Measurements from ENCODE around the gene IRF2.
"Not testable (repeated sequence)": the region's sequence is repeated elsewhere in the genome, so short reads cannot be mapped to it uniquely, and the experiment has no call there.

IRF2 gene

DNA sequence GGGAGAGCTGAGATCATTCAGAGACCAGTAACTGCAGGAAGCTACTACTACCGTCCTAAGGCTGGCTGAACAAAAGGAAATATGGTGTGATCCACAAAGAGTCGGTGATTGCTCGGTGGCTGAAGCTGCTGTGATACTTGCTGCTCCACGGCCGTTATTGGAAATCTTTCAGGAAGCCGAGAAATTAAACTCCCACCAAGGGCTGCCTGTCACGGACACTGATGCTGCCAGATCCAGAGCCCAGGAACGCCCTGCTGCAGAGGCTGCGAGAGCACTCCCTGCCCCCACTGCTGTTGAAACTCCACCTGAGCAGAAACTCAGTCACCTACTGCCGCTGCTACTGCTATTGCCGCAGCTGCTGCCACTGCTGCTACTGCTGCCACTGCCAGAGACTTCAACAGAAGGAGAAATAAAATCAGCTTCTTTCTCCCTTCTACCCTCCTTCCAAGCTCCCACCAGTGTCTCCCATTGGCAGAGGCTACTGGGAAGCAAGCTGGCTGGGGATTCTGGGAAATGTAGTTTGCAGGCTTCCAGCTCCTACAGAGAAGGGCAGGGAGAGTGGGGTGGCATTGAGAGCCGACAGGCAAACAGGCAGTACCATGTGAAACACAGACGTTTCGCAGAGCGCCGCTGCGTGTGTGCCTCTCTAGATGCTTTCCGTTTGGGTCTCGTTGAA is 130.7 kb downstream of the IRF2 start:
- DNase-seq = peak; percentile 72

DNA sequence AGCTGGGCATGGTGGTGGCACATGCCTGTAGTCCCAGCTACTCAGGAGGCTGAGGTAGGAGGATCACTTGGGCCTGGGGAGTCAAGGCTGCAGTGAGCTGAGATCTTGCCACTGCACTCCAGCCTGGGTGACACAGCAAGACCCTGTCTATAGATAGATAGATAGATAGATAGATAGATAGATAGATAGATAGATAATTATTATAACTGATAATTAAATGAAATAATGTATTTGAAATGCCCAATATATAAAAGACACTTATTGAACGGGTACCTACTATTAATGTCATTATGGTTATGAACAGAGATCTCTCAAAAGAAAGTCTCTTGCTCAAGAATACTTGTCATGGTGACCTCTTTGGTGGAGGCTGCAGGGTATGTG is 131.5 kb downstream of the IRF2 start:
- not testable (repeated sequence) for DNase-seq

DNA sequence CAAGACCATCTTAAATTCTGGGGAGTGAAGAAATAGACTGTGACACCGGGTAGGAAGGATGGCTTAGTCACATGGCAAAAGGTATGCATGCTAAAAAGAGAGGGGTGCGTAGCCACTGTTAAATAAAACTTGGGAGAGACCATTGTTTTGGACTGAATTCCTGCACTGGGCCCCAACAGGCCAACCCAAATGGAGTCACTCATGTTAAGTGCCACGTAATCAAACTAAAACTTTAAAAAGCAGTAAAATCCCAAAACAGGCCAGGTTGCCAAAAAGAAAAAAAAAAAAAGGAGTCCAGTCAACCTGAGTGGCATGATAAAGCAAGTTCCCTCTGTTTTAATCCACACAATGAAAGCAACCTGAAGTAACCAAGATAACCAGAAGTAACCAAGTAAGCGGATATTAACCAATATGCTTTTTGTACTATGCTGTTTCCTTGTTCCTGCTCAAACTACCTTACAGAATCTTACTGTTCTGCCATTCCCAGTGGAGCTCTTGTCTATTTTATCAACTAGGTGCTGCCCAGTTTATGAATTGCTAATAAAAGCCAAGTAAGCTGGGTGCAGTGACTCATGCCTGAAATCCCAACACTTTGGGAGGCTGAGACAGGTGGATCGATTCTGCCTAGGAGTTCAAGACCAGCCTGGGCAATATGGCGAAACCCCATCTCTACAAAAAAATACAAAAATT is 132.0 kb downstream of the IRF2 start:
- no peak for DNase-seq

DNA sequence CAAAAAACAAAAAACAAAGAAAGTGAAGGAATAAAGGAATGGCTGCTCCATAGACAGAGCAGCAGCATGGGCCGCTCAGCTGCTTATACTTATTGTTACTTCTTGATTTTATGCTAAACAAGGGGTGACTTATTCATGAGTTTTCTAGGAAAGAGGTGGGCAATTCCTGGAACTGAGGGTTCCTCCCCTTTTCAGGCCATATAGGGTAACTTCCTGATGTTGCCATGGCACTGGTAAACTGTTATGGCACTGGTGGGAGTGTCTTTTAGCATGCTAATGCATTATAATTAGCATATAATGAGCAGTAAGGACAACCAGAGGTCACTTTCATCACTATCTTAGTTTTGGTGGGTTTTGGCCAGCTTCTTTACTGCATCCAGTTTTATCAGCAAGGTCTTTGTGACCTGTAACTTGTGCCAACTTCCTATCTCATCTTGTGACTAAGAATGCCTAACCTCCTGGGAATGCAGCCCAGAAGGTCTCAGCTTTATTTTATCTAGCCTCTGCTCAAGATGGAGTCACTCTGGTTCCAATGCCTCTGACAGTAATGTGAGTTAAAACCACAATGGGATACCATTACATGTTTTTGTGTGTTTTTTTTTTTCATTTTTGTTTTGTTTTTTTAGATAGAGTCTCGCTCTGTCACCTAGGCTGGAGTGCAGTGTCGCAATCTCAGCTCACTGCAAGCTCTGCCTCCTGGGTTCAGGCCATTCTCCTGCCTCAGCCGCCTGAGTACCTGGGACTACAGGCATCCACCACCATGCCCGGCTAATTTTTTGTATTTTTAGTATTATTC is 134.8 kb downstream of the IRF2 start:
- not testable (repeated sequence) for DNase-seq

DNA sequence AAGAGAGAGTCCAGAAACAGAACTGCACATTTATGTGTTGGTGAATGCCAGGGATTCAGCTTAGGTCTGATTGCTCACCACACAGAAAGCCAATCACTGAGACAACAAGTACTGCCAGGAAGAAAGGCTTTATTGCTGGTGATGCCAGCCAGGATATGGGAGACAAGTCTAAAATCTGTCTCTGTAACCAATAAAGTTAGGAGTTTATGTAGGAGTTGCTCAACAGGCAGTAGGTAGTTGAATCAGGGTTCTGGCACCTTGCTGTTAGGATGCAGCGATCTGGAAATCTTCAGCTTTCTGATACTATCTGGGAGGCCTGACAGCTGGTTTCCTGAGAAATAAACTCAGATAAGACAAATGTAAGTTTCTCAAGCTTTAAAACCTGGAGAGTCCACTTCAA is 136.4 kb downstream of the IRF2 start:
- no peak for DNase-seq
